Measurements from ENCODE around the gene CRTC3.

- TF ChIP-seq CTCF (IDR thresholded peaks at IDR 0.05) (no peak), POLR2A (IDR thresholded peaks at IDR 0.05) (no peak)
Observed at GRCh38 chr15:90570643-90571042, 40.9 kb downstream of the CRTC3 start.

All from testis (tissue), 2 donors.